Common myeloid progenitor, CD34-positive (primary cell): ENCODE data around the gene ADAP2.
"Not testable (repeated sequence)": the region's sequence is repeated elsewhere in the genome, so short reads cannot be mapped to it uniquely, and the experiment has no call there.

ENCODE experiments used
- CTCF ChIA-PET: fragments of 350-600 bp; sonication (Branson Sonifier 250); formaldehyde crosslinking; loops from one replicate; lab custom pipeline; 2021; ENCODE audit warnings: antibody characterized with exemption; lab: Charles Lee
- POLR2A ChIA-PET: fragments of 350-600 bp; sonication (Branson Sonifier 250); formaldehyde crosslinking; loops from one replicate; lab custom pipeline; 2021; ENCODE audit warnings: antibody characterized with exemption; lab: Charles Lee
- DNase-seq, 3 donors: peaks; one replicate each; pipeline versions ENCODE4 v3.0.0 to v3.0.0-alpha.2; 2013
- H3K27ac ChIP-seq, 2 experiments: 1 replicate in 1 of 2; 2 replicates in 1 of 2; pipeline ENCODE4 v1.7.0; 2013; ENCODE audit warnings: inconsistent platforms in 2 of 2, low read length in 2 of 2, mild to moderate bottlenecking in 2 of 2, low read depth in 1 of 2, moderate library complexity in 1 of 2; ENCODE audit not compliant: severe bottlenecking in 2 of 2, insufficient read depth in 1 of 2, poor library complexity in 1 of 2
- H3K27me3 ChIP-seq, 5 experiments: replicated peaks in 2 of 5; 1 replicate in 3 of 5; 2 replicates in 2 of 5; pipeline versions ENCODE4 v1.6.1 to v1.7.0; 2013; ENCODE audit warnings: low read length in 4 of 5, mild to moderate bottlenecking in 2 of 5, moderate library complexity in 2 of 5, inconsistent platforms in 1 of 5; ENCODE audit not compliant: insufficient read depth in 5 of 5, control insufficient read depth in 4 of 5
- H3K36me3 ChIP-seq, 4 experiments: 1 replicate in 2 of 4; 2 replicates in 2 of 4; pipeline versions ENCODE4 v1.6.1 to v1.7.0; 2013; ENCODE audit warnings: low read length in 3 of 4, control low read depth in 1 of 4, mild to moderate bottlenecking in 1 of 4; ENCODE audit not compliant: control insufficient read depth in 4 of 4, insufficient read depth in 4 of 4
- H3K4me1 ChIP-seq, 4 experiments: 1 replicate in 3 of 4; 2 replicates in 1 of 4; pipeline versions ENCODE4 v1.6.1 to v1.7.1; 2013; ENCODE audit warnings: low read length in 3 of 4, mild to moderate bottlenecking in 3 of 4, control low read depth in 1 of 4, inconsistent platforms in 1 of 4, moderate library complexity in 1 of 4; ENCODE audit not compliant: control insufficient read depth in 4 of 4, insufficient read depth in 4 of 4; ENCODE audit errors: control extremely low read depth in 1 of 4
- H3K4me3 ChIP-seq, 7 experiments: 1 replicate in 4 of 7; 2 replicates in 3 of 7; pipeline versions ENCODE4 v1.5.1 to v1.7.0; 2013; ENCODE audit warnings: mild to moderate bottlenecking in 7 of 7, low read length in 6 of 7, moderate library complexity in 6 of 7, inconsistent platforms in 2 of 7, low read depth in 2 of 7, control low read depth in 1 of 7; ENCODE audit not compliant: insufficient read depth in 4 of 7, control insufficient read depth in 1 of 7; ENCODE audit errors: extremely low read depth in 1 of 7
- H3K9me3 ChIP-seq, 5 experiments: 1 replicate in 4 of 5; 2 replicates in 1 of 5; pipeline versions ENCODE4 v1.6.1 to v1.7.1; 2013; ENCODE audit warnings: low read length in 4 of 5, mild to moderate bottlenecking in 2 of 5, inconsistent platforms in 1 of 5, low read depth in 1 of 5, moderate library complexity in 1 of 5; ENCODE audit not compliant: control insufficient read depth in 4 of 5, insufficient read depth in 2 of 5; ENCODE audit errors: control extremely low read depth in 1 of 5
- WGBS: methylation state at CpG from one replicate; pipeline ENCODE4 v1.1.5; 2013; ENCODE audit not compliant: insufficient coverage; 5-methylcytosine and 5-hydroxymethylcytosine counted together

ADAP2 gene

DNA sequence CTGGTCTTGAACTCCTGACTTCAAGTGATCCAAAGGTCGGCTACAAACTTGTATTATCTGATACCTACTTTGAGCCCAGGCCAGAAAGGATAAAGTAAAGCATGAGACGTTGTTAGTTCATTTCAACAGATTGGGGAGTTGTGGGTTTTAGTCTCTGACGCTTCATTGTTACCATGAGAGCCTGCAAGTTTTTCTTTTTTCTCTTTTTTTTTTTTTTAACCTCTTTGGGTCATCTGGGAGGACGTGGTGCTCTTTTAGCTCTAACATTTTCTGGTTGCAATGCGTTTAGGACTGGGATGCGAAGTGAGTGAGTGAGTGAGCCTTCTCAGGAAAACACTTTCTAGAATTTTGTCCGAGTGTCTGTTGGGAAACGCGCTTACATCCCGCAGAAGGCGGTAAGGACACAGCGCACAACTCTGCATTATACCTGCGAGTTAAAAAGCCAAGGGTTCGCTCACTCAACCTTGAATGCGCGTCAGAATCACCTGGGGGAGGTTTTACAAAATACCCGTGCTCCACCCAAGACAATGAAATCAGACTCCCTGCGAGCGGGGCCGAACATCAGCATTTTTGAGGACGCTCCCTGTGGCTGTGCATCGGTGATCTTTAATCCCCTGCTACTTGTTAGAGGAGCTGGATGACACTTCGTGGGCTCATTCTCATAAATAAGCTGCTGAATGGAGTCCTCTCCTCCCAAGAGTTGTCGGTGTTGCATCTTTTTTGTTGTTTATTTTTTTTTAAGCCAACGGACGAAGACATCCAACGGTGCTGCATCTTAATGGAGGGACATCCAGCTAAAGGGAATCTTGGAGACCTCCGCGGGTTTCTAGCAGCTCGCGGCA, 48.5 kb downstream of the ADAP2 start:
- H3K36me3 ChIP-seq: peaks cover 0 to 3% (median 2%) of the 10 kb centered on the region in 4 experiments
- no peaks in the 10 kb centered on the region for H3K27me3 ChIP-seq
- DNase-seq: peak in 2 of 3 donors; percentile 40 to 58
- POLR2A ChIA-PET: interaction anchor here (0.5 to 0.7 kb wide), 3 partner anchors 47 to 149 kb away, joined by 3 to 4 read pairs (median 3); no protein-coding TSS in a partner anchor
- H3K27ac ChIP-seq: peak overlapping the region; percentile 78 to 86
- peaks cover 12 to 34% (median 22%) of the 10 kb centered on the region in 4 experiments for H3K4me1 ChIP-seq
- CTCF ChIA-PET: interaction anchor here (0.6 to 1.1 kb wide), 5 partner anchors 13 to 283 kb away, joined by 3 to 4 read pairs (median 3); no protein-coding TSS in a partner anchor
- 11% methylated on average over 29 of the region's 31 CpGs for WGBS
- H3K4me3 ChIP-seq: peak overlapping the region; percentile 53 to 95 (median 85)
- H3K9me3 ChIP-seq: no peaks in the 10 kb centered on the region

DNA sequence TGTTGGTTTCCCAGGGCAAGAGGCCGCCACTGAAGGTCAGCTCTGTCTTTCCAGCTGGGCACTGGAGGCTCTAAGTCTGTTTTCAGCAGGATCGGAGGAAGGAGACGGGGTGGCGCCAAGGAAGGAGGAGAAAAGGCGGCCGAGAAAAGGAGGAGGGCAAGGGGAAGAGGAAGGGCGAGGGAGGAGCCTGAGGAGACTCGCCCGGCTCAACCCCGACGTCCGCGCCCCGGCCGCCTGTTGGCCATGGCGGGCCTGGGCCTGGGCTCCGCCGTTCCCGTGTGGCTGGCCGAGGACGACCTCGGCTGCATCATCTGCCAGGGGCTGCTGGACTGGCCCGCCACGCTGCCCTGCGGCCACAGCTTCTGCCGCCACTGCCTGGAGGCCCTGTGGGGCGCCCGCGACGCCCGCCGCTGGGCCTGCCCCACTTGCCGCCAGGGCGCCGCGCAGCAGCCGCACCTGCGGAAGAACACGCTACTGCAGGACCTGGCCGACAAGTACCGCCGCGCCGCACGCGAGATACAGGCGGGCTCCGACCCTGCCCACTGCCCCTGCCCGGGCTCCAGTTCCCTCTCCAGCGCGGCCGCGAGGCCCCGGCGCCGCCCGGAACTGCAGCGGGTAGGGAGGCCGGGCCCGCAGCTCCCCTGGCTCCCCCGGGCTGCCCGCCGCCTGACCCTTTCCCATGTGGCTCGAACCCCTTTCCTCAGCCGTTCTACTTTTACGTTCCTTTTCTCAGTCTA, 49.3 kb downstream of the ADAP2 start, which contains the start of gene RNF135:
Gene RNF135, plus strand, starts transcription at position 209 of the 737 bp plus-strand sequence. Its CDS starts 35 bp downstream, at position 244.
- ChIA-PET POLR2A (interaction anchor here (0.5 to 0.8 kb wide), 2 partner anchors 40 to 150 kb away, joined by 3 read pairs; no protein-coding TSS in a partner anchor), CTCF (interaction anchor here (0.6 to 1.1 kb wide), 4 partner anchors 13 to 283 kb away, joined by 3 to 4 read pairs (median 3); no protein-coding TSS in a partner anchor)
- Histone ChIP-seq H3K4me1 (peaks cover 12 to 34% (median 22%) of the 10 kb centered on the region in 4 experiments), H3K9me3 (no peaks in the 10 kb centered on the region), H3K4me3 (peak within 1 kb of the TSS; percentile 53 to 95 (median 85)), H3K27me3 (no peaks in the 10 kb centered on the region), H3K36me3 (peaks cover 0 to 9% (median 7%) of the 10 kb centered on the region in 4 experiments), H3K27ac (peak within 1 kb of the TSS; percentile 78 to 86)
- DNase-seq: peak; percentile 83 to 93 (median 89)
- under 1% methylated on average over 45 of the region's 66 CpGs for WGBS

DNA sequence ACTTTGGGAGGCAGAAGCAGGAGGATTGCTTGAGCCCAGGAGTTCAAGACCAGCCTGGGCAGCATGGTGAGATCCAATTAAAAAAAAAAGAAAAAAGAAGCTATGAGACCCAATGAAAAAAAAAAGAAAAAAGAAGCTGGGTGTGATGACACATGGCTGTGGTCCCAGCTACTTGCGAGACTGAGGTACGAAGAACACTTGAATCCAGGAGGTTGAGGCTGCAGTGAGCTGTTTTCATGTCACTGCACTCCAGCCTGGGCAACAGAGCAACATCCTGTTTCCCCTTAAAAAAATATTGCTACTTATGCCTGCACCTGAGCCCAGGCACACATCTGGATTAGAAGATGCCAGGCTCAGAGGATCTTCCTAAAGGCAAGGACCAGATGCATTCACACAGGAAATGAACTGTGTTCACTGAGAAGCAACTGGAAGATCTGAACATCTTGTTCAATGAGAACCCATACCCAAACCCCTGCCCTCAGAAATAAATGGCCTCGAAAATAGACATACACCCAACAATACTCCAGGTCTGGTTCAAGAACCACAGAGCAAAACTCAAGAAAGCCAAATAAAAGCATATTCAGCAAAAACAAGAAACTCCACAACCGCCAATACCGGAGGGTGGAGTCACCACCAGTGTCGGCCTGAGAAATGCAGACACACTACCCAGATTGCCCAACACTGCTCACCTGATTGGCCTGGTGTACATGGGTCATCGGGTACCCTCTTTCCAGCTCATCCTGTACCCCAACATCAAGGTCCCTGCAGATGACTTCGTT, 53.5 kb downstream of the ADAP2 start:
- ChIA-PET POLR2A (no interaction called here), CTCF (no interaction called here)
- 99% methylated on average over 8 of the region's 8 CpGs for WGBS
- no peaks in the 10 kb centered on the region for H3K9me3 ChIP-seq
- H3K4me1 ChIP-seq: peaks cover 2 to 17% (median 14%) of the 10 kb centered on the region in 4 experiments
- peaks cover 0 to 9% (median 7%) of the 10 kb centered on the region in 4 experiments for H3K36me3 ChIP-seq
- no peak overlapping the region for H3K27ac ChIP-seq
- H3K4me3 ChIP-seq: no peak overlapping the region
- H3K27me3 ChIP-seq: no peaks in the 10 kb centered on the region
- DNase-seq: no peak

- POLR2A ChIA-PET, H3K27me3 ChIP-seq, DNase-seq, H3K4me3 ChIP-seq, H3K4me1 ChIP-seq, H3K9me3 ChIP-seq, H3K27ac ChIP-seq, CTCF ChIA-PET: not testable (repeated sequence)
- 95% methylated on average over 3 of the region's 33 CpGs for WGBS
- H3K36me3 ChIP-seq: peaks cover 5 to 14% (median 12%) of the 10 kb centered on the region in 4 experiments
Measured at GRCh38 chr17:30979919-30980318, 58.2 kb downstream of the ADAP2 start.

DNA sequence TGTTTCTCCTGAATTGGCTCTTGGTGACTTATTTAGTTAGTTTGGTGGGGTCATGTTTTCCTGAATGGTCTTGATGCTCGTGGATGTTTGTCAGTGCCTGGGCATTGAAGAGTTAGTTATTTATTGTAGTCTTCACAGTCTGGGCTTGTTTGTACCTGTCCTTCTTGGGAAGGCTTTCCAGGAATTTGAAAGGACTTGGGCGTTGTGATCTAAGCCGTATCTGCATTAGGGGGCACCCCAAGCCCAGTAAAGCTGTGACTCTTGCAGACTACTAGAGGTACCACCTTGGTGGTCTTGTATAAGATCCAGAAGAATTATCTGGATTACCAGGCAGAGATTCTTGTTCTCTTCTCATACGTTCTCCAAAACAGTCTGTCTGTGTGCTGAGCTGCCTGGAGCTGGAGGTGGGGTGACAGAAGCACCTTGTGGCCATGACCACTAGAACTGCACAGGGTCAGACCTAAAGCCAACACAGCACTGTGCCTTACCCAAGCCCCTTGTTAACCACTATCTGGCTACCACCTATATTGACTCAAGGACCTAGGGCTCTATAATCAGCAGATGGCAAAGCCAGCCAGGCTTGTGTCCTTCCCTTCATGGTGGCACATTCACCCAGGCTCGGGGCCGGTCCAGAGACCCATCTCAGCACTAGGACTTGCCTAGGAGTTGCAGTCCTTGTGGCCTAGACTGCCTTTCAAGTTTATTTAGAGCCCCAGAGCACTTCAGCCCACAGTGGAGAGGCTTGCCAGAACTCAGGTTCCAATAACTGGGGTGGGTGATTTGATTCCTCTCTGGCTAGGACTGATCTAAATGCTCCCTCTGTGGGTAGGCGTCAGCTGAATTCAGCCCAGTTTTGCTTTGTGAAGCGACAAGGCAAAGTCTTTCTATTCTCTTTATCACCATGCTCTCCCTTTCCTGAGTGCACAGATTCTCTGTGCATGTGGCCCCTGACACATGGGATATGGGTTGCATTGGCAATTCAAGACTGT, 60.1 kb downstream of the ADAP2 start:
- Histone ChIP-seq H3K9me3 (no peaks in the 10 kb centered on the region), H3K4me3 (no peak overlapping the region), H3K27ac (no peak overlapping the region), H3K36me3 (peaks cover 11 to 23% (median 14%) of the 10 kb centered on the region in 4 experiments), H3K4me1 (no peaks in the 10 kb centered on the region), H3K27me3 (no peaks in the 10 kb centered on the region)
- ChIA-PET POLR2A (no interaction called here), CTCF (no interaction called here)
- no peak for DNase-seq
- 95% methylated on average over 5 of the region's 8 CpGs for WGBS

- no peak overlapping the region for H3K4me3 ChIP-seq
- DNase-seq: no peak
- H3K4me1 ChIP-seq: no peaks in the 10 kb centered on the region
- no peaks in the 10 kb centered on the region for H3K27me3 ChIP-seq
- ChIA-PET CTCF (no interaction called here), POLR2A (no interaction called here)
- H3K9me3 ChIP-seq: no peaks in the 10 kb centered on the region
- 100% methylated on average over 1 of the region's 1 CpG for WGBS
- H3K27ac ChIP-seq: no peak overlapping the region
- peaks cover 11 to 28% (median 15%) of the 10 kb centered on the region in 4 experiments for H3K36me3 ChIP-seq
Measured at GRCh38 chr17:30982855-30983254, 61.1 kb downstream of the ADAP2 start.
